GM23338 (cell line): ENCODE results near the gene ELN. TPM values are rescaled to one million over a fixed set of nuclear protein-coding genes. Genes with fewer than 3 reads are reported as not detected.
A peak's percentile ranks its signal among the peaks of the same experiment; 100 is the strongest.

Experiments
- ATAC-seq: fragments of 200-7000 bp; cut with Tn5 transposase; 3 replicates; pipeline ENCODE4 v1.9.1; 2020
- DNase-seq: peaks from one replicate; pipeline ENCODE4 v3.0.0-alpha.2; 2015; ENCODE audit warnings: low spot score
- H2AFZ ChIP-seq: fragments of 200-600 bp; sonication (generic); 2 replicates; pipeline ENCODE4 v1.8.0; 2016; ENCODE audit warnings: antibody characterized with exemption, mild to moderate bottlenecking, moderate library complexity
- H3F3A ChIP-seq: fragments of 200-600 bp; sonication (generic); replicated peaks from 2 replicates; pipeline ENCODE4 v1.8.0; 2017; ENCODE audit warnings: antibody characterized with exemption, mixed run types, low read depth
- H3K27ac ChIP-seq: fragments of 200-600 bp; sonication (generic); 2 replicates; pipeline ENCODE4 v1.6.1; 2016; ENCODE audit warnings: low read depth
- H3K27me3 ChIP-seq: fragments of 200-600 bp; sonication (generic); 2 replicates; pipeline ENCODE4 v1.8.0; 2016; ENCODE audit warnings: mild to moderate bottlenecking, mixed run types, moderate library complexity; ENCODE audit not compliant: insufficient read depth
- H3K36me3 ChIP-seq: fragments of 200-600 bp; sonication (generic); 2 replicates; pipeline ENCODE4 v1.8.0; 2016; ENCODE audit warnings: mild to moderate bottlenecking; ENCODE audit not compliant: insufficient read depth
- H3K4me1 ChIP-seq: fragments of 200-600 bp; sonication (generic); 2 replicates; pipeline ENCODE4 v1.8.0; 2016; ENCODE audit warnings: mild to moderate bottlenecking, moderate library complexity; ENCODE audit not compliant: insufficient read depth
- H3K4me2 ChIP-seq: fragments of 200-600 bp; sonication (generic); 2 replicates; pipeline ENCODE4 v1.7.1; 2017; ENCODE audit warnings: mixed run types
- H3K4me3 ChIP-seq: fragments of 200-600 bp; sonication (generic); 2 replicates; pipeline ENCODE4 v1.6.1; 2016; ENCODE audit warnings: mixed run types
- H3K79me2 ChIP-seq: fragments of 200-600 bp; sonication (generic); replicated peaks from 2 replicates; pipeline ENCODE4 v1.8.0; 2017; ENCODE audit warnings: mild to moderate bottlenecking; ENCODE audit not compliant: insufficient read depth
- H3K9me2 ChIP-seq: fragments of 200-600 bp; sonication (generic); 2 replicates; pipeline ENCODE4 v1.8.0; 2017; ENCODE audit not compliant: insufficient read depth
- H4K20me1 ChIP-seq: fragments of 200-600 bp; sonication (generic); replicated peaks from 2 replicates; pipeline ENCODE4 v1.8.0; 2017; ENCODE audit warnings: mild to moderate bottlenecking; ENCODE audit not compliant: insufficient read depth
- H3K27ac Mint-ChIP-seq: 2 replicates; pipeline ENCODE4 v1.8.0; 2020; ENCODE audit warnings: inconsistent platforms, mild to moderate bottlenecking, moderate library complexity, mixed read lengths
- H3K27me3 Mint-ChIP-seq: 3 replicates; pipeline ENCODE4 v1.8.0; 2022; ENCODE audit warnings: low read depth, mild to moderate bottlenecking, moderate library complexity, mixed read lengths, inconsistent platforms; ENCODE audit not compliant: insufficient read depth, poor library complexity
- H3K36me3 Mint-ChIP-seq: 3 replicates; pipeline ENCODE4 v1.8.0; 2021; ENCODE audit warnings: low read depth, mild to moderate bottlenecking, inconsistent platforms, moderate library complexity, mixed read lengths
- H3K4me1 Mint-ChIP-seq: 3 replicates; pipeline ENCODE4 v1.8.0; 2020; ENCODE audit warnings: mild to moderate bottlenecking, inconsistent platforms, mixed read lengths
- H3K4me3 Mint-ChIP-seq: 3 replicates; pipeline ENCODE4 v1.8.0; 2021; ENCODE audit warnings: moderate library complexity, mild to moderate bottlenecking, inconsistent platforms, mixed read lengths
- H3K9me3 Mint-ChIP-seq: 3 replicates; pipeline ENCODE4 v1.8.0; 2020; ENCODE audit warnings: moderate library complexity, mild to moderate bottlenecking, inconsistent platforms, mixed read lengths
- CREB1 ChIP-seq: fragments of 250-450 bp; sonication (Bioruptor Pico); IDR thresholded peaks from 2 replicates; pipeline ENCODE4 v1.5.0; 2020; ENCODE audit warnings: low read depth, mild to moderate bottlenecking, moderate library complexity
- CTCF ChIP-seq, 2 experiments: fragments of 200-600 bp in 1 of 2; sonication (generic) in 1 of 2; conservative IDR thresholded peaks; 2 replicates each; pipeline versions ENCODE4 v1.5.1 to v1.6.1; 2016 to 2017; ENCODE audit warnings: antibody characterized with exemption in 2 of 2, low read depth in 2 of 2, mild to moderate bottlenecking in 2 of 2, moderate library complexity in 1 of 2
- ETS1 ChIP-seq: IDR thresholded peaks from 2 replicates; pipeline ENCODE4 v1.6.1; 2016; ENCODE audit warnings: antibody characterized with exemption
- EZH2 ChIP-seq: fragments of 200-600 bp; sonication (generic); IDR thresholded peaks from one replicate; pipeline ENCODE4 v1.8.0; 2017; ENCODE audit warnings: antibody characterized with exemption, mild to moderate bottlenecking, low read depth; ENCODE audit not compliant: unreplicated experiment
- EZH2phosphoT487 ChIP-seq: fragments of 200-600 bp; sonication (generic); IDR thresholded peaks from one replicate; pipeline ENCODE4 v1.8.1; 2018; ENCODE audit warnings: antibody characterized with exemption; ENCODE audit not compliant: unreplicated experiment
- JUNB ChIP-seq: IDR thresholded peaks from one replicate; pipeline ENCODE4 v1.6.1; 2016; ENCODE audit warnings: antibody characterized with exemption; ENCODE audit not compliant: unreplicated experiment
- NANOG ChIP-seq: IDR thresholded peaks from 2 replicates; pipeline ENCODE4 v1.6.1; 2016; ENCODE audit warnings: antibody characterized with exemption, borderline replicate concordance
- POLR2AphosphoS5 ChIP-seq: IDR thresholded peaks from 2 replicates; pipeline ENCODE4 v1.6.1; 2016; ENCODE audit warnings: antibody characterized with exemption, low read depth
- STAT1 ChIP-seq: IDR thresholded peaks from one replicate; pipeline ENCODE4 v1.6.1; 2016; ENCODE audit warnings: antibody characterized with exemption; ENCODE audit not compliant: unreplicated experiment
- ZNF114 ChIP-seq: fragments of 250-450 bp; sonication (Bioruptor Pico); IDR thresholded peaks from 2 replicates; pipeline ENCODE4 v1.5.0; 2020; ENCODE audit warnings: mild to moderate bottlenecking, moderate library complexity
- ZNF331 ChIP-seq: fragments of 250-450 bp; sonication (Bioruptor Pico); IDR thresholded peaks from 2 replicates; pipeline ENCODE4 v1.5.0; 2020; ENCODE audit warnings: low read depth, mild to moderate bottlenecking, moderate library complexity
- polyA plus RNA-seq: library from polyadenylated mRNA; unstranded; fragments of >200 nt; fragmentation: Nextera tagmentation; extraction: Ambion mirVana; gene quantifications from 2 replicates; pipeline ENCODE4 v1.2.1, GENCODE V29; 2016
- total RNA-seq: library from RNA; depleted of rRNA; stranded (reverse); fragments of >200 nt; shearing (Covaris generic); gene quantifications from 2 replicates; pipeline ENCODE4 v1.2.3, GENCODE V29; 2014

The ELN gene
- total and polyA plus RNA-seq, 2 experiments from 2014 or later, result 1.1 to 5.6 TPM

GRCh38 chr7:74020390-74020789 is 7.6 kb upstream of the ELN start:
- Histone ChIP-seq H3K4me3 (no peak overlapping the region), H4K20me1 (no peaks in the 10 kb centered on the region), H3K4me2 (no peak overlapping the region), H3K36me3 (no peaks in the 10 kb centered on the region), H3K4me1 (no peaks in the 10 kb centered on the region; the same call in 1 of the 2 replicates), H3F3A (no peaks in the 10 kb centered on the region), H3K27me3 (no peaks in the 10 kb centered on the region), H3K79me2 (no peaks in the 10 kb centered on the region), H3K9me2 (no peaks in the 10 kb centered on the region), H3K27ac (no peak overlapping the region), H2AFZ (no peak overlapping the region)
- Mint-ChIP-seq H3K4me3 (no peak overlapping the region), H3K4me1 (peaks cover 13% of the 10 kb centered on the region), H3K9me3 (no peaks in the 10 kb centered on the region), H3K27ac (no peak overlapping the region), H3K27me3 (peaks cover 9% of the 10 kb centered on the region), H3K36me3 (no peaks in the 10 kb centered on the region; the same call in 2 of the 3 replicates)
- TF ChIP-seq ZNF114 (CRISPR knock-in tag), result no peak
- TF ChIP-seq EZH2, result no peak
- TF ChIP-seq CTCF (conservative IDR thresholded peaks at IDR 0.05; ENCODE audit: low read depth in 2 of 2), result no peak
- no peak for TF ChIP-seq EZH2phosphoT487
- no peak for TF ChIP-seq STAT1
- TF ChIP-seq ZNF331 (CRISPR knock-in tag), result no peak
- TF ChIP-seq ETS1, result no peak
- TF ChIP-seq CREB1 (CRISPR knock-in tag), result no peak
- TF ChIP-seq JUNB, result no peak
- ATAC-seq (no peak), DNase-seq (no peak)

GRCh38 chr7:74021546-74022320 is 6.2 kb upstream of the ELN start:
- no peak overlapping the region for H3K4me3 Mint-ChIP-seq
- peak overlapping the region; percentile 69 for H2AFZ ChIP-seq
- H3K9me3 Mint-ChIP-seq, result no peaks in the 10 kb centered on the region
- no peaks in the 10 kb centered on the region for H3K9me2 ChIP-seq
- H3F3A ChIP-seq, result no peaks in the 10 kb centered on the region
- ATAC-seq (peak; percentile 18), DNase-seq (peak; percentile 21)
- H3K27me3 Mint-ChIP-seq, result peaks cover 13% of the 10 kb centered on the region
- H3K4me2 ChIP-seq, result no peak overlapping the region
- TF ChIP-seq EZH2 (no peak), POLR2AphosphoS5 (no peak), STAT1 (no peak), CREB1 (CRISPR knock-in tag) (no peak), NANOG (no peak), JUNB (no peak), ETS1 (no peak)
- H3K36me3 Mint-ChIP-seq, result no peaks in the 10 kb centered on the region; the same call in 2 of the 3 replicates
- no peak overlapping the region for H3K4me3 ChIP-seq
- H3K27ac Mint-ChIP-seq, result no peak overlapping the region
- no peaks in the 10 kb centered on the region for H3K79me2 ChIP-seq
- H3K27me3 ChIP-seq, result no peaks in the 10 kb centered on the region
- no peak overlapping the region for H3K27ac ChIP-seq
- no peaks in the 10 kb centered on the region; the same call in 1 of the 2 replicates for H3K4me1 ChIP-seq
- H4K20me1 ChIP-seq, result no peaks in the 10 kb centered on the region
- no peaks in the 10 kb centered on the region for H3K36me3 ChIP-seq
- peaks cover 16% of the 10 kb centered on the region for H3K4me1 Mint-ChIP-seq
